Amniotic epithelial cell (primary cell): Measurements from ENCODE around the gene HIC1.

Source experiments
- DNase-seq: peaks from one replicate; pipeline ENCODE4 v3.0.0-alpha.2; 2010; ENCODE audit warnings: low read depth

Gene HIC1

DNA sequence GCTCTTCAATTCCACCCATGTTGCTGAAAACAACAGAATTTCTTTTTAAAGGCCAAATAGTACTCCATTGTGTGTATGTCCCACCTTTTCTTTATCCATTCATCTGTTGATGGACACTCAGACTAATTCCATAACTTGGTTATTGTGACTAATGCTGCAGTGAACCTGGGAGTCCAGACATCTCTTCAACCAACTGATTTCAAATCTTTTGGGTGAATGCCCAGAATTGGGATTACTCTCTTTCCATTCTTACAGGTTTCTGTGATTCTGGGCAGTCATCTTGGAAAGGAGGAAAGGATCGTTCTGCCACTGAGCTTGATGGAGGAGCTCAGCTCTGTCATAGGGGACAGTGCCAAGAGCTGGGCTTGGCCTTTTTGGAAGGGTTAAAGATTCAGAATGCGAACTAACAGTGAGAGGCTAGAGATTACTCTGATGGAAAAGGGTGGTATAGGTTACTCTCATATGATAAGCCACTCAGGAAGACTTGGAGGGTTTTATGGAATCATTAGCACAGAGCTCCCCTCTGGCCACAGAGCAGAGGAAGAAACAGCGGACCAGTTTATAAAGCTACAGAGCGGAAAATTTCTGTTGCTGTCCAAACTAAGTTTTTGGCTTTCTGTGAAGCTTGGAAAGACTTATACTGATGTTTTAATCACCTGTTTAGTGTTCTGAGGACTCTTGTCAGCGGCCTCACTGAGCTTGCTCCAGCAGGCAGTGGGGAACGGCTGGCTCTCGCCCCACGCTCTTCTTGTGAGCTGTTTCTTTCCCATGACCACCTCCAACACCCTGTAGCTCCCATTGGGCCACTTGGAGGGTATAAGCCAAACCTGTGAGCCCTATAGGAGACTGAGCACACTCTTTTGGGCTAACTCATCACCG is 48.3 kb downstream of the HIC1 start:
- DNase-seq: peak; percentile 94

DNA sequence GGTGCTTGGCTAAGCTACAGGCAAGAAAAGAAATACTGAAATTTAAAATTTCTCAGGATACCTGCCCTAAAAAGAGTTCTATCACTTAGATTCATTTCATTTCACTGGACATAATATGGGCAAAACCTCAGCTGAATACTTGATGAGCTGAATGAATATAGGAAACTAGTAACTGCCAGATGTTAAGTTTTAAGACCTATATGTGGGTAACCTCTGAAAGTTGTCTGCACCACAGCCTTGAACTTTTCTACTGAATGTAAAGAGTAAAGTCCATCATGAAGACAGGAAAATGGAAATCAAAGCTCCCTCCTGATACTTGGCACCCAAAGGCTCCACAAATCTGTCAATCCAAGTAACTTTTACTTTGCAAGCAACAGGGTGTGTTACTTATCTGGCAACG is 50.8 kb downstream of the HIC1 start:
- DNase-seq: no peak

DNA sequence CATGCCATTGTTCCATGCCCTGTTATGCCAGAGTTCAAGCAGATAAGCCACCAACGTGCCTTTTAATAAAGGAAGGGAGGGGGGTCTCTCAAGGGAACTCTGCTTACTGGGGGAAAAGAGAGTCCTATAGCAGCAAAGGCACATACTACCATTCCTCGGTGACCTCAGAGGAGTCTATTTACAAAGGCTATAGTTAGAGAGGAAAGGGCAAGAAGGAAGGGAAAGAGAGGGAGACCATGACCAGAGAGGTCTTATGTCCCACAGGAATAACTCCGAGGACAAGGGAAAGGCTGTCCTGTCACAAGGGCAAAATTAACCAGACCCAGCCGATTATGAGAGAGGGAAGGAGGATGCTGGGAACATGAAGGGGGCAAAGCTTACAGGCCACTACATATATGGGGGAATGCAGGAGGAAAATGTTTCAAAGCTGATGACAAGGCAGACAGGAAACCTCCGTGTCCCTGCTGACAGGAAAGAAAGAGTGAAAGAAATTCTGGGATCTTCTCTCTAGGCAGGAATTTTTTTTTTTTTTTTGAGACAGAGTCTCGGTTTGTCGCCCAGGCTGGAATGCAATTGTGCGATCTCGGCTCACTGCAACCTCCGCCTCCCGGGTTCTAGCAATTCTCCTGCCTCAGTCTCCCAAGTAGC is 51.5 kb downstream of the HIC1 start:
- DNase-seq: no peak

DNA sequence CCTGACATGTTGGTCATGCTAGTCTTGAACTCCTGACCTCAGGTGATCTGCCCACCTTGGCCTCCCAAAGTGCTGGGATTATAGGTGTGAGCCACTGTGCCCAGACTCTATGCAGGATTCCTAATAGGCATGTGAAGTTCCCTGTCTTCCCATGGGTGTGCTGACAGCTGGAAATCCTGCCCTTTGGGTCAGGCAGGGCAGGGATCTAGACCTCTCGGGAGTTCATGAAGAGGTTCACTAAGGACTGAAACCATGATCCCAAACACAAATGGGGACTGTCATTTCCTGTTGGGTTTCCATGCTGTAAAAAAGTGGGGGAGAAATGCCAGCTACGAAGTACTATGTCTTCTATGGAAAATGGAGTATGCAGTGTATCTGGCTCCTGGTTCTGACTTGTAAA is 52.1 kb downstream of the HIC1 start:
- no peak for DNase-seq

DNA sequence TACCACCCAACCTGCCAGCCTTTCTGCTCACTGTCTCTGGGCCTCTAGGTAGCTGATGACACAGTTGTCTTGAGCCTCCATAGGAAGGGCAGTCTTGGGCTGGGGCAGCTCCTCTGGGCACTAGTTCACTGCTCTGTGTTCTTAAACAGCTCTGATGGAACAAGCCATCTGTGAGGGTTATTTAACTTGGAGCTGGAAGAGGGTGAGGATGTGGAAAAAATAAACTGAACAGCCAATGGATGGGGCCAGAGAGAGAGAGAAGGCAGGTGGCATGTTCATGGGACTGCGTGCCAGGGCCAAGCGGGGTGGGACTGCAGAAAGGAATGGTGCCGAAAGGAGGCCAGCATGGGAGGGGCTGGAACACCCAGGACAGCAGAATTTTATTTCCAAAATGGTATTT is 52.6 kb downstream of the HIC1 start:
- no peak for DNase-seq

DNA sequence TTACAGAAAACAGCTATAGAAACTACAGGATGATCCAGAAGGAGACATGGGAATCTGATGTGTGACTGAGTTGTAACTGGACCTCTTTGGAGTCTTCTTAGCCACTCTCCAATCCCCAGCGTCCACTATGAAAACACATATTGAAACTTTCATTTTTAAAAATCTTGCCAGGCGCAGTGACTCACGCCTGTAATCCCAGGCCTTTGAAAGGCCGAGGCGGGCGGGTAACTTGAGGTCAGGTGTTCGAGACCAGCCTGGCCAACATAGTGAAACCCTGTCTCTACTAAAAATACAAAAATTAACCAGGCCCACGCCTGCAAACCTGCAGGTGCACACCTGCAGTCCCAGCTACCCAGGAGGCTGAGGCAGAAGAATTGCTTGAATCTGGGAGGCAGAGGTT is 53.3 kb downstream of the HIC1 start:
- DNase-seq: no peak

DNA sequence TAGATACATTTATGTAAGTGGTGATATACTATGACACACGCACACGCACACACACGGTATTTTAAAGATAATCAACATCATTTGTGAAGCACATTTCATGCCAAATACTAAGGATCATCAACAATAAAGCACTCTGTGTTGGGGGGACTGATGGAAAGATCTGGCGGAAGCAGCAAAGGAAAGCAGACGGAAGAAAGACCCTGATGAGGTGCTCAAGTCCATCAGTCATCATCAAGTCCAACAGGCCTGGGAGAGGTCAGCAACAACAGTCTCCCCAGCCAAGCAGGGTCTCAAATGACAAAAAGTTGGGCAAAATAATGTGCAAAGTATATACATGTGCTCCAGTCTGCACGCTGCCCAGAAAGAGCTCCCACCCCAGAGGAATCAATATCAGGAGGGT is 55.5 kb downstream of the HIC1 start:
- no peak for DNase-seq

DNA sequence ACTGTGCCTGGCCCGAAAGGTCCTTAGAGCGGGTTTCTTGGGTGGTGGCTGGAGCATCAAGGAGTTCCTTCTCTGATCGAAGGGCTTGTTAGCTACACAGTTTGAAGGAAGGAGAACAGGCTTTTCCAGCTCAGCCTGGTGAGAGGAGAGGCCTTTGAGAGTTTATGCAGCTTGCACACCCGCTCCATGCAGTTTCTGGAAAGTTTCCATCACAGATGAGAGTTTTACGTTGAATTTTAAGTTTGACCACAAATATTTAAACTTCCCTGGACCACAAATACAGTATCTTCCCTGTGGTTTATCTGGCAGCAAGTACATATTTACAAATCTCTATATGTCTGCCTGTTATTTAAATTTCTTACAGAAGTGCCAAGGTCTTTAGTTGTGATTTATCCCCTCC is 56.8 kb downstream of the HIC1 start:
- peak; percentile 96 for DNase-seq
